Trophoblast cell (in vitro differentiated cells and primary cell): ENCODE measurements around the gene WWC2.

Experiments
- DNase-seq, 2 donors: peaks; one replicate each; pipeline ENCODE4 v3.0.0-alpha.2; 2016
- H2AFZ ChIP-seq: 2 replicates; pipeline ENCODE4 v1.6.1; 2013; ENCODE audit warnings: low read length, moderate library complexity, mild to moderate bottlenecking; ENCODE audit not compliant: insufficient read depth, poor library complexity
- H2AK5ac ChIP-seq: 2 replicates; pipeline ENCODE4 v1.6.1; 2013; ENCODE audit warnings: mild to moderate bottlenecking, low read length
- H2BK120ac ChIP-seq: 2 replicates; pipeline ENCODE4 v1.6.1; 2013; ENCODE audit warnings: low read length, mild to moderate bottlenecking, moderate library complexity; ENCODE audit not compliant: insufficient read depth, poor library complexity
- H2BK12ac ChIP-seq: 2 replicates; pipeline ENCODE4 v1.6.1; 2013; ENCODE audit warnings: mild to moderate bottlenecking, low read length, moderate library complexity
- H2BK5ac ChIP-seq: 2 replicates; pipeline ENCODE4 v1.6.1; 2013; ENCODE audit warnings: low read length, low read depth, moderate library complexity, mild to moderate bottlenecking; ENCODE audit not compliant: poor library complexity
- H3K14ac ChIP-seq: 2 replicates; pipeline ENCODE4 v1.6.1; 2013; ENCODE audit warnings: mild to moderate bottlenecking, low read length
- H3K18ac ChIP-seq: 2 replicates; pipeline ENCODE4 v1.6.1; 2013; ENCODE audit warnings: mild to moderate bottlenecking, low read length
- H3K23ac ChIP-seq: 2 replicates; pipeline ENCODE4 v1.6.1; 2013; ENCODE audit warnings: low read length
- H3K27ac ChIP-seq: 2 replicates; pipeline ENCODE4 v1.5.1; 2013; ENCODE audit warnings: low read depth, mild to moderate bottlenecking, inconsistent platforms, low read length, moderate library complexity
- H3K27me3 ChIP-seq: 2 replicates; pipeline ENCODE4 v1.6.1; 2013; ENCODE audit warnings: inconsistent platforms, mild to moderate bottlenecking, low read length, moderate library complexity; ENCODE audit not compliant: insufficient read depth
- H3K36me3 ChIP-seq, 2 experiments: 1 replicate in 1 of 2; 2 replicates in 1 of 2; pipeline ENCODE4 v1.6.1; 2013; ENCODE audit warnings: low read length in 2 of 2, mild to moderate bottlenecking in 2 of 2, moderate library complexity in 1 of 2; ENCODE audit not compliant: insufficient read depth in 2 of 2, control insufficient read depth in 1 of 2
- H3K4ac ChIP-seq: 2 replicates; pipeline ENCODE4 v1.6.1; 2013; ENCODE audit warnings: low read depth, mild to moderate bottlenecking, low read length, moderate library complexity
- H3K4me1 ChIP-seq, 2 experiments: 1 replicate in 1 of 2; 2 replicates in 1 of 2; pipeline ENCODE4 v1.6.1; 2013; ENCODE audit warnings: low read length in 2 of 2, mild to moderate bottlenecking in 2 of 2, moderate library complexity in 1 of 2; ENCODE audit not compliant: insufficient read depth in 2 of 2, control insufficient read depth in 1 of 2
- H3K4me2 ChIP-seq: 2 replicates; pipeline ENCODE4 v1.6.1; 2013; ENCODE audit warnings: inconsistent platforms, mild to moderate bottlenecking, low read length, moderate library complexity
- H3K4me3 ChIP-seq: 2 replicates; pipeline ENCODE4 v1.5.1; 2013; ENCODE audit warnings: mild to moderate bottlenecking, low read depth, low read length, inconsistent platforms
- H3K79me1 ChIP-seq: one replicate; pipeline ENCODE4 v1.6.1; 2013; ENCODE audit warnings: low read length
- H3K79me2 ChIP-seq: 2 replicates; pipeline ENCODE4 v1.6.1; 2013; ENCODE audit warnings: low read length, mild to moderate bottlenecking; ENCODE audit not compliant: control insufficient read depth, insufficient read depth, poor library complexity
- H3K9ac ChIP-seq: 2 replicates; pipeline ENCODE4 v1.6.1; 2013; ENCODE audit warnings: mild to moderate bottlenecking, low read length
- H3K9me3 ChIP-seq: 2 replicates; pipeline ENCODE4 v1.6.1; 2013; ENCODE audit warnings: low read depth, mild to moderate bottlenecking, control low read depth, inconsistent platforms, low read length; ENCODE audit not compliant: insufficient read depth
- H4K12ac ChIP-seq: 2 replicates; pipeline ENCODE4 v1.6.1; 2013; ENCODE audit warnings: low read depth, mild to moderate bottlenecking, low read length, moderate library complexity
- H4K8ac ChIP-seq: 2 replicates; pipeline ENCODE4 v1.6.1; 2013; ENCODE audit warnings: low read depth, mild to moderate bottlenecking, low read length, moderate library complexity
- H4K91ac ChIP-seq: one replicate; pipeline ENCODE4 v1.6.1; 2013; ENCODE audit warnings: low read depth, mild to moderate bottlenecking, low read length, moderate library complexity
- WGBS: extraction: QIAGEN DNeasy Blood & Tissue Kit; methylation state at CpG from one replicate; pipeline ENCODE4 v1.1.7; 2013; ENCODE audit warnings: missing lambda C conversion rate; ENCODE audit not compliant: insufficient read length, insufficient coverage; ENCODE audit errors: extremely low coverage; 5-methylcytosine and 5-hydroxymethylcytosine counted together

WWC2 gene

DNA sequence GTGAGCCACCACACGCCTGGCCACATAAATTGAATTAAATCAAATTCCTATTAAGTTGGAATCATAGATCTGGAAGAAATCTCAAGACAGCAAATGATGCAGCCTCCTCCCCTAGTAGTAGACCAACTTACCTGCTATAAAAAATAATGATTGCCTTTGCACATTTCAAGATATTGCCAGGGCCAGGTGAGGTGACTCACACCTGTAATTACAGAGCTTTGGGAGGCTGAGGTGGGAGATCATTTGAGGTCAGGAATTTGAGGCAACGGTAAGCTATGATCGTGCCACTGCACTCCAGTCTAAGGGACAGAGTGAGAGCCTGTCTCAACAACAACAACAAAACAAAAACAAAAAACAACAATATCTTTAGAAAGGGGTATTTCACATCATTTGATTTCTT, 17.0 kb upstream of the WWC2 start:
- H3K79me2 ChIP-seq = no peaks in the 10 kb centered on the region
- H3K4ac ChIP-seq = no peak overlapping the region
- H3K14ac ChIP-seq = no peak overlapping the region
- no CpG with 5 or more reads among the region's 3 CpGs for WGBS
- no peak overlapping the region for H2BK5ac ChIP-seq
- H3K27ac ChIP-seq = no peak overlapping the region
- no peak overlapping the region for H3K23ac ChIP-seq
- H3K36me3 ChIP-seq = no peaks in the 10 kb centered on the region
- H3K79me1 ChIP-seq = no peaks in the 10 kb centered on the region
- H4K91ac ChIP-seq = no peak overlapping the region
- no peak overlapping the region for H3K4me2 ChIP-seq
- no peak overlapping the region for H2BK12ac ChIP-seq
- no peak overlapping the region for H4K8ac ChIP-seq
- H3K18ac ChIP-seq = no peak overlapping the region
- H2AK5ac ChIP-seq = no peak overlapping the region
- no peak overlapping the region for H3K9ac ChIP-seq
- no peaks in the 10 kb centered on the region for H3K4me1 ChIP-seq
- no peaks in the 10 kb centered on the region for H3K27me3 ChIP-seq
- H2BK120ac ChIP-seq = no peak overlapping the region
- H2AFZ ChIP-seq = no peak overlapping the region
- peak; percentile 46 to 72 for DNase-seq
- no peaks in the 10 kb centered on the region for H3K9me3 ChIP-seq
- no peak overlapping the region for H3K4me3 ChIP-seq
- H4K12ac ChIP-seq = no peak overlapping the region

GRCh38 chr4:183094393-183095198, 4.5 kb upstream of the WWC2 start:
- no peaks in the 10 kb centered on the region for H3K9me3 ChIP-seq
- no peak overlapping the region for H2AFZ ChIP-seq
- H3K27me3 ChIP-seq = no peaks in the 10 kb centered on the region
- H4K91ac ChIP-seq = no peak overlapping the region
- no peak overlapping the region for H3K23ac ChIP-seq
- no peak overlapping the region for H4K12ac ChIP-seq
- no peak overlapping the region for H2AK5ac ChIP-seq
- H2BK5ac ChIP-seq = no peak overlapping the region
- H3K4me3 ChIP-seq = no peak overlapping the region
- no peak overlapping the region for H3K4me2 ChIP-seq
- H3K36me3 ChIP-seq = no peaks in the 10 kb centered on the region
- no peak overlapping the region for H3K9ac ChIP-seq
- no peak overlapping the region for H3K18ac ChIP-seq
- H3K4ac ChIP-seq = no peak overlapping the region
- H4K8ac ChIP-seq = no peak overlapping the region
- no peak overlapping the region for H3K14ac ChIP-seq
- H3K79me2 ChIP-seq = peaks cover 18% of the 10 kb centered on the region
- H2BK120ac ChIP-seq = no peak overlapping the region
- WGBS = no CpG with 5 or more reads among the region's 6 CpGs
- no peak overlapping the region for H2BK12ac ChIP-seq
- peaks cover 6 to 11% of the 10 kb centered on the region in 2 experiments for H3K4me1 ChIP-seq
- peaks cover 22% of the 10 kb centered on the region for H3K79me1 ChIP-seq
- peak; percentile 60 to 86 for DNase-seq
- H3K27ac ChIP-seq = no peak overlapping the region

GRCh38 chr4:183095199-183095512, 3.9 kb upstream of the WWC2 start:
- Histone ChIP-seq H3K18ac (no peak overlapping the region), H2BK12ac (no peak overlapping the region), H4K91ac (no peak overlapping the region), H3K4me2 (no peak overlapping the region), H3K27me3 (no peaks in the 10 kb centered on the region), H3K9me3 (no peaks in the 10 kb centered on the region), H3K9ac (no peak overlapping the region), H3K4me1 (peaks cover 6 to 11% of the 10 kb centered on the region in 2 experiments), H2BK120ac (no peak overlapping the region), H3K4ac (no peak overlapping the region), H2BK5ac (no peak overlapping the region), H3K4me3 (no peak overlapping the region), H2AFZ (no peak overlapping the region), H3K23ac (no peak overlapping the region), H3K79me1 (peaks cover 26% of the 10 kb centered on the region), H4K12ac (no peak overlapping the region), H3K27ac (no peak overlapping the region), H2AK5ac (no peak overlapping the region), H3K14ac (no peak overlapping the region), H3K36me3 (no peaks in the 10 kb centered on the region), H3K79me2 (peaks cover 24% of the 10 kb centered on the region), H4K8ac (no peak overlapping the region)
- no CpG with 5 or more reads among the region's 1 CpG for WGBS
- no peak for DNase-seq

DNA sequence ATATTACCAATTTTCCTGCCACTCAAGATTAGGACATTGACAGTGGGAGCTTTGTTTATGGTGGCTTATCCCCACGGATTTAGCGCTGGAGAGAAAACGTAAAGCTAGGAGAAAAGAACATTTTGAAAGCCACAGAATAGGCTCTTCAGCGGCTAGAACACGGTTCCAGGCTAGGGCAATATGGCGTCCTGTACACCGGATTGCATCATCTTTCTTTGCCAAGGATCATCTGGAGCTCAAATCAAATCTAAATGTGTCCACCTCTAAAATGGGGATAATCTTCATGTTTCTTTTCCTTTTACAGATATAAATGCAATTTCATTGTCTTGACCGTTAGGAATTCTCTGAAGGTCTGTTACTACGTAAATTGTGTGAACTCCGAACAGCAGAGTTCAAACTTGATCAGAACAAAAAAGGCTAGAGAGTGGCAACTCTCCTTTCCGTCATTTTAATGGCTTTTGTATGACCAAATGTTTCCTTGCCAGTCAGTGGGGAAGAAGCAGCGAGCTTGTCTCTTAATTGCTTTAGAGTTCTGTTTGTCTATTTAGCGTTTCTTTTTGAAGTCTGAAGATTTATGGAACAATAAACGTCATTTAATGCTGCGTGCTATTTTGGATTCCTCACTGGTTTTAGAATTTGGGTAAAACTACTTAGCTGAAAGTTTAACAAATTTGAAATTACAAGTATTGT, 2.6 kb upstream of the WWC2 start:
- Histone ChIP-seq H2BK5ac (no peak overlapping the region), H3K4me3 (no peak overlapping the region), H2BK120ac (no peak overlapping the region), H2AFZ (no peak overlapping the region), H3K9ac (no peak overlapping the region), H3K4me2 (no peak overlapping the region), H3K14ac (no peak overlapping the region), H4K8ac (no peak overlapping the region), H3K27me3 (no peaks in the 10 kb centered on the region), H3K79me1 (peaks cover 26% of the 10 kb centered on the region), H3K18ac (no peak overlapping the region), H4K91ac (no peak overlapping the region), H3K79me2 (peaks cover 25% of the 10 kb centered on the region), H2BK12ac (no peak overlapping the region), H3K4me1 (peaks cover 6 to 11% of the 10 kb centered on the region in 2 experiments), H2AK5ac (no peak overlapping the region), H3K23ac (no peak overlapping the region), H3K36me3 (no peaks in the 10 kb centered on the region), H3K27ac (no peak overlapping the region), H4K12ac (no peak overlapping the region), H3K9me3 (no peaks in the 10 kb centered on the region), H3K4ac (no peak overlapping the region)
- no CpG with 5 or more reads among the region's 15 CpGs for WGBS
- DNase-seq = no peak
